ENCODE measurements around the gene MGAT4B.

Gene MGAT4B

GRCh38 chr5:179824745-179825112, 18.1 kb upstream of the MGAT4B start:
- DNase-seq, result no peak

- no peak for DNase-seq
Observed at GRCh38 chr5:179823937-179824744, 17.5 kb upstream of the MGAT4B start.

GRCh38 chr5:179822444-179822990, 15.9 kb upstream of the MGAT4B start:
- no peak for DNase-seq

- no peak for DNase-seq
Observed at GRCh38 chr5:179822059-179822432, 15.4 kb upstream of the MGAT4B start.

- DNase-seq, result peak; percentile 88
Observed at GRCh38 chr5:179821298-179822058, 14.8 kb upstream of the MGAT4B start.

- peak; percentile 78 for DNase-seq
Observed at GRCh38 chr5:179820483-179821297, 14.0 kb upstream of the MGAT4B start, which contains the start of gene SQSTM1. Gene SQSTM1, plus strand, starts transcription at chr5:179820905. Its CDS starts 32 bp downstream, at chr5:179820937.

- DNase-seq, result no peak
Observed at GRCh38 chr5:179820127-179820482, 13.4 kb upstream of the MGAT4B start.

GRCh38 chr5:179819296-179820126, 12.8 kb upstream of the MGAT4B start:
- peak; percentile 44 for DNase-seq

GRCh38 chr5:179818746-179819295, 12.2 kb upstream of the MGAT4B start:
- DNase-seq, result peak; percentile 85

- DNase-seq, result no peak
Observed at GRCh38 chr5:179817890-179818745, 11.5 kb upstream of the MGAT4B start.

- no peak for DNase-seq
Observed at GRCh38 chr5:179817470-179817840, 10.8 kb upstream of the MGAT4B start.

- DNase-seq, result no peak
Observed at GRCh38 chr5:179816796-179817469, 10.3 kb upstream of the MGAT4B start.

GRCh38 chr5:179816401-179816795, 9.7 kb upstream of the MGAT4B start:
- DNase-seq, result no peak

- no peak for DNase-seq
Observed at GRCh38 chr5:179815491-179816249, 9.0 kb upstream of the MGAT4B start.

GRCh38 chr5:179814090-179814489, 7.4 kb upstream of the MGAT4B start:
- no peak for DNase-seq

- no peak for DNase-seq
Observed at GRCh38 chr5:179812997-179813607, 6.4 kb upstream of the MGAT4B start.

- DNase-seq, result no peak
Observed at GRCh38 chr5:179812135-179812825, 5.6 kb upstream of the MGAT4B start.

- DNase-seq, result peak; percentile 32
Observed at GRCh38 chr5:179805529-179806249, 977 bp downstream of the MGAT4B start.
